K562 (cell line): Measurements from ENCODE around the gene RAI1. TPM values are rescaled to one million over a fixed set of nuclear protein-coding genes. Genes with fewer than 3 reads are reported as not detected.

Experiments
- ATAC-seq: fragments of 200-7000 bp; cut with Tn5 transposase; 3 replicates; pipeline ENCODE4 v1.9.1; 2020; ENCODE audit warnings: moderate library complexity
- BruUV-seq: library from RNA; stranded (reverse); fragments of 400-500 nt; replicated peaks from 2 replicates; lab custom pipeline; 2021; lab: Mats Ljungman, UMichigan
- CTCF ChIA-PET: fragments of 300-600 bp; formaldehyde crosslinking; extraction: SDS; loops from one replicate; lab custom pipeline; 2021; ENCODE audit warnings: low intra/inter-chr PET ratio; lab: Yijun Ruan, JAX
- POLR2A ChIA-PET: fragments of 300-600, 350-650 bp; sonication (Branson Sonifier 250); formaldehyde crosslinking; extraction: SDS; loops from one replicate; lab custom pipeline; 2021; ENCODE audit warnings: antibody characterized with exemption, inconsistent platforms; lab: Yijun Ruan, JAX
- DNase-seq, 4 experiments: peaks; one replicate each; pipeline versions ENCODE4 v3.0.0 to v3.0.0-alpha.2; 2011 to 2018; ENCODE audit warnings: low spot score in 3 of 4, mixed read lengths in 3 of 4; ENCODE audit errors: extremely low read depth in 1 of 4
- FAIRE-seq: peaks from 2 replicates; lab custom pipeline; 2011; peaks lifted over from hg19 to GRCh38; lab: Jason Lieb, UNC
- H2AFZ ChIP-seq: 2 replicates; pipeline ENCODE4 v1.6.0; 2011; ENCODE audit warnings: low read depth, low read length, control low read depth, inconsistent platforms
- H3K27ac ChIP-seq: fragments of 200-600 bp; 3 replicates; pipeline ENCODE4 v1.8.0; 2011; ENCODE audit warnings: low read depth, mild to moderate bottlenecking, control low read depth, inconsistent platforms, low read length, moderate library complexity, mixed read lengths; ENCODE audit errors: extremely low read depth
- H3K27me3 ChIP-seq, 2 experiments: fragments of 300-600 bp in 1 of 2; 2 replicates in 1 of 2; 3 replicates in 1 of 2; pipeline versions ENCODE4 v1.6.0 to v1.8.0; 2011; ENCODE audit warnings: inconsistent platforms in 2 of 2, low read length in 2 of 2, mild to moderate bottlenecking in 1 of 2, mixed read lengths in 1 of 2, moderate library complexity in 1 of 2; ENCODE audit not compliant: control insufficient read depth in 2 of 2, insufficient read depth in 2 of 2
- H3K36me3 ChIP-seq: fragments of 300-600 bp; 3 replicates; pipeline ENCODE4 v1.8.0; 2011; ENCODE audit warnings: mild to moderate bottlenecking, low read length, inconsistent platforms; ENCODE audit not compliant: control insufficient read depth, insufficient read depth
- H3K4me1 ChIP-seq, 2 experiments: fragments of 200-600 bp in 1 of 2; replicated peaks in 1 of 2; 2 replicates in 1 of 2; 3 replicates in 1 of 2; pipeline versions ENCODE4 v1.5.1 to v1.8.0; 2011; ENCODE audit warnings: inconsistent platforms in 2 of 2, low read length in 2 of 2, mild to moderate bottlenecking in 1 of 2, mixed read lengths in 1 of 2, moderate library complexity in 1 of 2; ENCODE audit not compliant: control insufficient read depth in 2 of 2, insufficient read depth in 2 of 2
- H3K4me2 ChIP-seq: 2 replicates; pipeline ENCODE4 v1.6.1; 2011; ENCODE audit warnings: low read length, control low read depth, inconsistent platforms, mixed read lengths; ENCODE audit not compliant: insufficient read depth
- H3K4me3 ChIP-seq: fragments of 200-600 bp; sonication (generic), shearing (Covaris generic); 2 replicates; pipeline ENCODE4 v1.5.1; 2016; ENCODE audit warnings: control low read depth, inconsistent platforms
- H3K79me2 ChIP-seq: fragments of 200-600 bp; 3 replicates; pipeline ENCODE4 v1.8.0; 2011; ENCODE audit warnings: low read length, inconsistent platforms; ENCODE audit not compliant: control insufficient read depth, insufficient read depth
- H3K9ac ChIP-seq, 2 experiments: 2 replicates each; pipeline versions ENCODE4 v1.6.0 to v1.6.1; 2011; ENCODE audit warnings: low read depth in 2 of 2, low read length in 2 of 2, control low read depth in 1 of 2, inconsistent platforms in 1 of 2, mild to moderate bottlenecking in 1 of 2, mixed read lengths in 1 of 2; ENCODE audit not compliant: insufficient read depth in 1 of 2
- H3K9me1 ChIP-seq: one replicate; pipeline ENCODE4 v1.6.0; 2011; ENCODE audit warnings: inconsistent platforms, mild to moderate bottlenecking, low read length, moderate library complexity; ENCODE audit not compliant: control insufficient read depth, insufficient read depth
- H3K9me3 ChIP-seq: replicated peaks from 2 replicates; pipeline ENCODE4 v1.5.1; 2011; ENCODE audit warnings: low read depth, low read length, inconsistent platforms; ENCODE audit not compliant: control insufficient read depth, insufficient read depth
- H4K20me1 ChIP-seq: replicated peaks from 2 replicates; pipeline ENCODE4 v1.6.1; 2011; ENCODE audit warnings: low read length, inconsistent platforms, mixed read lengths; ENCODE audit not compliant: control insufficient read depth, insufficient read depth
- CBX3 ChIP-seq, 2 experiments: IDR thresholded peaks; 1 replicate in 1 of 2; 2 replicates in 1 of 2; pipeline ENCODE4 v1.6.1; 2012; ENCODE audit warnings: inconsistent platforms in 2 of 2, low read length in 2 of 2, borderline replicate concordance in 1 of 2, control low read depth in 1 of 2
- CBX5 ChIP-seq: IDR thresholded peaks from 2 replicates; pipeline ENCODE4 v1.6.1; 2014; ENCODE audit warnings: low read depth, borderline replicate concordance
- PHF8 ChIP-seq: fragments of 200-600 bp; sonication (generic); IDR thresholded peaks from 2 replicates; pipeline ENCODE4 v1.6.1; 2012; ENCODE audit warnings: mixed run types, mild to moderate bottlenecking, inconsistent platforms, low read length, moderate library complexity, borderline replicate concordance
- RAD21 ChIP-seq, 2 experiments: fragments of 250-450 bp in 1 of 2; fragments of 450-650 bp in 1 of 2; sonication (Bioruptor Pico) in 1 of 2; formaldehyde crosslinking in 1 of 2; IDR thresholded peaks in 1 of 2; conservative IDR thresholded peaks in 1 of 2; 2 replicates each; pipeline versions ENCODE4 v1.4.0 to v1.8.0; 2020 to 2022; ENCODE audit warnings: mild to moderate bottlenecking in 2 of 2, moderate library complexity in 1 of 2
- SMARCC2 ChIP-seq: fragments of 450-650 bp; IDR thresholded peaks from 2 replicates; pipeline ENCODE4 v1.6.1; 2017; ENCODE audit warnings: antibody characterized with exemption, moderate library complexity, mild to moderate bottlenecking, low read depth
- TARDBP ChIP-seq: fragments of 450-650 bp; IDR thresholded peaks from 2 replicates; pipeline ENCODE4 v1.6.1; 2016
- TRIM24 ChIP-seq, 2 experiments: fragments of 450-650 bp; IDR thresholded peaks; 2 replicates each; pipeline ENCODE4 v1.6.1; 2016
- TRIM28 ChIP-seq: fragments of 450-650 bp; IDR thresholded peaks from 2 replicates; pipeline ENCODE4 v1.6.1; 2017
- ZNF780A ChIP-seq: fragments of 250-450 bp; sonication (Bioruptor Pico); IDR thresholded peaks from 2 replicates; pipeline ENCODE4 v1.5.0; 2021; ENCODE audit warnings: mild to moderate bottlenecking
- WGBS: fragments of 100-300 bp; shearing (Covaris generic); methylation state at CpG from one replicate; pipeline ENCODE4 v1.1.6; 2016; ENCODE audit warnings: low coverage, mixed read lengths; ENCODE audit not compliant: insufficient coverage; ENCODE audit errors: missing lambda C conversion rate; 5-methylcytosine and 5-hydroxymethylcytosine counted together
- in situ Hi-C: fragments of 300-500 bp; cut with MboI; formaldehyde crosslinking; loops from 4 replicates; pipeline ENCODE4 v1.15.0; 2018; ENCODE audit warnings: inconsistent platforms, mixed read lengths
- intact Hi-C: fragments of 100-400 bp; cut with micrococcal nuclease; formaldehyde crosslinking; loops from 2 replicates; pipeline ENCODE4 v1.14.2; 2022
- polyA plus RNA-seq, 8 experiments: library from polyadenylated mRNA; depleted of rRNA in 4 of 8; stranded (reverse) in 5 of 8; unstranded in 3 of 8; fragments of >200 nt; fragmentation: Nextera tagmentation in 2 of 8; fragmentation: Illumina TruSeq in 1 of 8; extraction: Ambion mirVana in 2 of 8; extraction: Trizol in 1 of 8; gene quantifications; 2 replicates each; pipeline versions ENCODE4 v1.2.1 to v1.2.3, GENCODE V29; 2011 to 2014; ENCODE audit warnings: inconsistent platforms in 1 of 8, missing spikeins in 1 of 8
- total RNA-seq, 7 experiments: library from RNA; depleted of rRNA in 6 of 7; stranded (reverse); fragments of >200 nt in 6 of 7; fragmentation: Illumina TruSeq in 2 of 7; extraction: Trizol in 2 of 7; gene quantifications; 2 replicates each; pipeline versions ENCODE4 v1.2.1 to v1.2.3, GENCODE V29; 2011 to 2021; ENCODE audit warnings: low replicate concordance in 1 of 7
- TF ChIP-seq, protein P1 (sequence below), 2 experiments: fragments of 450-650 bp; IDR thresholded peaks; 2 replicates each; pipeline ENCODE4 v1.6.1; 2016

RAI1 gene
- total and polyA plus RNA-seq, 9 of the 15 experiments (the other 6 are each of a cell fraction or from before 2014, with no cell fraction given), result 0.68 to 19.9 (median 5.5) TPM

DNA sequence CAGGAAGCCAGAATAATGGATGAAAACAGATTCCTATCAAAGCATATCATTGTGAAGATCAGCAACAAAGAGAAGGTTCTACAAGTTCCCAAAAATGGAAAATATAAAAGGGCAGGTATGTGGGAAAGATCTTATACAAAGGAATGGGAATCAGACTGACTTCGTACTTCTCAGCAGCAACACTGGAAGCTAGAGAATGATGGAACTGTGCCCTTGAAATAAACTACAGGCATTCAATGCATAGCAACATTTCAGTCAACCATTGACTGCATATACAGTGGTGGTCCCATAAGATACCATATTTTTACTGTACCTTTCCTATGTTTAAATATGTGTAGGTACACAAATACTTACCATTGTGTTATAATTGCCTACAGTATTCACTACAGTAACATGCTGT, 30.3 kb upstream of the RAI1 start:
- no TSS peak for BruUV-seq
- CTCF ChIA-PET, result no interaction called here

More for the DNA sequence above, 30.3 kb upstream of the RAI1 start:
- Histone ChIP-seq H2AFZ (no peak overlapping the region), H4K20me1 (no peaks in the 10 kb centered on the region), H3K9ac (no peak overlapping the region), H3K9me1 (no peaks in the 10 kb centered on the region), H3K27ac (no peak overlapping the region), H3K36me3 (no peaks in the 10 kb centered on the region), H3K4me3 (no peak overlapping the region), H3K4me2 (no peak overlapping the region), H3K4me1 (no peaks in the 10 kb centered on the region; a peak in 1 of 5 replicates), H3K9me3 (0 out of 2 replicates have a peak, but pooled peaks cover 2% of the 10 kb centered on the region), H3K27me3 (peaks cover 5 to 13% of the 10 kb centered on the region in 2 experiments; a peak in 4 of 5 replicates), H3K79me2 (no peaks in the 10 kb centered on the region)
- no peak for ATAC-seq
- no peak for TF ChIP-seq ZNF780A (CRISPR knock-in tag)
- TF ChIP-seq, protein P1, sequence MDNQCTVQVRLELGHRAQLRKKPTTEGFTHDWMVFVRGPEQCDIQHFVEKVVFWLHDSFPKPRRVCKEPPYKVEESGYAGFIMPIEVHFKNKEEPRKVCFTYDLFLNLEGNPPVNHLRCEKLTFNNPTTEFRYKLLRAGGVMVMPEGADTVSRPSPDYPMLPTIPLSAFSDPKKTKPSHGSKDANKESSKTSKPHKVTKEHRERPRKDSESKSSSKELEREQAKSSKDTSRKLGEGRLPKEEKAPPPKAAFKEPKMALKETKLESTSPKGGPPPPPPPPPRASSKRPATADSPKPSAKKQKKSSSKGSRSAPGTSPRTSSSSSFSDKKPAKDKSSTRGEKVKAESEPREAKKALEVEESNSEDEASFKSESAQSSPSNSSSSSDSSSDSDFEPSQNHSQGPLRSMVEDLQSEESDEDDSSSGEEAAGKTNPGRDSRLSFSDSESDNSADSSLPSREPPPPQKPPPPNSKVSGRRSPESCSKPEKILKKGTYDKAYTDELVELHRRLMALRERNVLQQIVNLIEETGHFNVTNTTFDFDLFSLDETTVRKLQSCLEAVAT (IDR thresholded peaks at IDR 0.05), result no peak
- TF ChIP-seq TRIM28, result peak; percentile 89
- TF ChIP-seq CBX3 (IDR thresholded peaks at IDR 0.05; ENCODE audit: borderline replicate concordance in 1 of 2, low read length in 2 of 2), result peak in 1 of 2 experiments; percentile 95; a peak in 2 of 3 replicates
- peak in 1 of 2 experiments; percentile 29; a peak in 1 of 4 replicates for TF ChIP-seq TRIM24 (IDR thresholded peaks at IDR 0.05)
- TF ChIP-seq CBX5, result peak; percentile 83
- TF ChIP-seq RAD21 (CRISPR knock-in tag; conservative IDR thresholded peaks at IDR 0.05 in 1 of 2, IDR thresholded peaks at IDR 0.05 in 1 of 2), result no peak
- TF ChIP-seq PHF8, result no peak
- TF ChIP-seq TARDBP, result no peak
- TF ChIP-seq SMARCC2, result no peak
- DNase-seq, result no peak
- WGBS, result 40% methylated on average over 1 of the region's 1 CpG
- FAIRE-seq, result no peak
- in situ Hi-C loops (no loop called here), intact Hi-C loops (no loop called here)
- POLR2A ChIA-PET, result interaction anchor here (0.6 kb wide), 1 partner anchor 607 kb away, joined by 3 read pairs; no protein-coding TSS in a partner anchor
